Measurements from ENCODE around the gene GLDC. TPM values are rescaled to one million over a fixed set of nuclear protein-coding genes. Genes with fewer than 3 reads are reported as not detected.

Gene GLDC
- total and polyA plus RNA-seq, 4 donors: 26.7 to 102 (median 59.3) TPM

DNA sequence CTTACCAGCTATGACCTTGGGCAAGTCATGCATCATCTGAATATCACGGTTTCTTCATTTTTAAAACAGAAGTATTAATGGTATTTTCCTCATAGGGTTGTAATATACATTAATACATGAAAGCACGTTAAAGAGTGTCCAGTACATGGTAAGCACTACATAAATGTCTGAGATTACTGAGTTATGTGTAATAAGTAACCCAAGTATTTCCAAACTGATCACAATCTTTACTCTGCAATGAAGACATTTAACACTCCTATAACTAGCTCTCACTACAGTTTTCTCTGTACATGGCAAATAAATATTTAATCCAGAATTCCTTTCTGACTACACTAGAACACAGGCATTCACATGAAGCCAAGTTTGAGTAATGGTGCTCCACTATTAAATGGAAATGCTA lies 4.0 kb downstream of the GLDC start:
- DNase-seq (ENCODE audit: low spot score): no peak
- no peaks in the 10 kb centered on the region for H3K27me3 ChIP-seq (ENCODE audit: control insufficient read depth in 4 of 4, insufficient read depth in 4 of 4, low read length in 3 of 4)

DNA sequence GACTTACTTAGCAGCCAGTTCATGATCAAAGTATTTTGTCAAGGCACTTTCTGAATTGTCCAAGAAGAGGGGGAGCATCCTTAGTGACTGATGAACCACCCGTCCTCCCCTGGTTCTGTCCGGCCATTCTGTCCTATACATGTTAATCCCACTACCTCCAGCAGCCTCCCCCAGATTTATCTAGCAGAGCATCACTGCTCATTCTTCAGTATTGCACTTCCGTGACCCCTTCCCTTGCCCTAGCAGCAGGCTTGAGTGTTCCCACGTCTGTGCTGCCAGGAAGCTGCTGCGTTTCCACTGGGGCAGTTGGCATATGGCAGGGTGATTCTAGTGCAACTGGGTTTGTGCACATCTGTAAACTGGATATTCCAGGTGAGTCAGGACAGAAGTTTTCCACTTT lies 4.5 kb downstream of the GLDC start:
- Histone ChIP-seq H3K9me3 (ENCODE audit: control insufficient read depth in 4 of 4, low read length in 3 of 4) (no peaks in the 10 kb centered on the region), H3K4me1 (ENCODE audit: control insufficient read depth in 4 of 4, insufficient read depth in 4 of 4, low read length in 3 of 4) (peaks cover 12 to 42% (median 30%) of the 10 kb centered on the region in 4 donors), H3K4me3 (ENCODE audit: low read depth in 1 of 3, low read length in 3 of 3) (no peak overlapping the region), H3K27me3 (ENCODE audit: control insufficient read depth in 4 of 4, insufficient read depth in 4 of 4, low read length in 3 of 4) (no peaks in the 10 kb centered on the region), H3K9ac (ENCODE audit: low read depth in 1 of 2, low read length in 2 of 2) (no peak overlapping the region), H3K27ac (ENCODE audit: low read depth in 1 of 2, low read length in 2 of 2) (peak overlapping the region; percentile 45 to 63), H3K36me3 (ENCODE audit: control insufficient read depth in 4 of 4, insufficient read depth in 3 of 4, low read depth in 1 of 4, low read length in 3 of 4) (no peaks in the 10 kb centered on the region)
- WGBS: 63% methylated on average over 5 of the region's 5 CpGs
- no peak for DNase-seq (ENCODE audit: low spot score)
- no peak for TF ChIP-seq RXRA (IDR thresholded peaks at IDR 0.05)
- TF ChIP-seq GABPA (IDR thresholded peaks at IDR 0.05 in 1 of 2, conservative IDR thresholded peaks at IDR 0.05 in 1 of 2): no peak
- TF ChIP-seq NR2F2 (IDR thresholded peaks at IDR 0.05): no peak
- TF ChIP-seq HNF4G (IDR thresholded peaks at IDR 0.05): no peak
- TF ChIP-seq, protein P1, sequence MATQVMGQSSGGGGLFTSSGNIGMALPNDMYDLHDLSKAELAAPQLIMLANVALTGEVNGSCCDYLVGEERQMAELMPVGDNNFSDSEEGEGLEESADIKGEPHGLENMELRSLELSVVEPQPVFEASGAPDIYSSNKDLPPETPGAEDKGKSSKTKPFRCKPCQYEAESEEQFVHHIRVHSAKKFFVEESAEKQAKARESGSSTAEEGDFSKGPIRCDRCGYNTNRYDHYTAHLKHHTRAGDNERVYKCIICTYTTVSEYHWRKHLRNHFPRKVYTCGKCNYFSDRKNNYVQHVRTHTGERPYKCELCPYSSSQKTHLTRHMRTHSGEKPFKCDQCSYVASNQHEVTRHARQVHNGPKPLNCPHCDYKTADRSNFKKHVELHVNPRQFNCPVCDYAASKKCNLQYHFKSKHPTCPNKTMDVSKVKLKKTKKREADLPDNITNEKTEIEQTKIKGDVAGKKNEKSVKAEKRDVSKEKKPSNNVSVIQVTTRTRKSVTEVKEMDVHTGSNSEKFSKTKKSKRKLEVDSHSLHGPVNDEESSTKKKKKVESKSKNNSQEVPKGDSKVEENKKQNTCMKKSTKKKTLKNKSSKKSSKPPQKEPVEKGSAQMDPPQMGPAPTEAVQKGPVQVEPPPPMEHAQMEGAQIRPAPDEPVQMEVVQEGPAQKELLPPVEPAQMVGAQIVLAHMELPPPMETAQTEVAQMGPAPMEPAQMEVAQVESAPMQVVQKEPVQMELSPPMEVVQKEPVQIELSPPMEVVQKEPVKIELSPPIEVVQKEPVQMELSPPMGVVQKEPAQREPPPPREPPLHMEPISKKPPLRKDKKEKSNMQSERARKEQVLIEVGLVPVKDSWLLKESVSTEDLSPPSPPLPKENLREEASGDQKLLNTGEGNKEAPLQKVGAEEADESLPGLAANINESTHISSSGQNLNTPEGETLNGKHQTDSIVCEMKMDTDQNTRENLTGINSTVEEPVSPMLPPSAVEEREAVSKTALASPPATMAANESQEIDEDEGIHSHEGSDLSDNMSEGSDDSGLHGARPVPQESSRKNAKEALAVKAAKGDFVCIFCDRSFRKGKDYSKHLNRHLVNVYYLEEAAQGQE (IDR thresholded peaks at IDR 0.05): no peak
- TF ChIP-seq YY1 (IDR thresholded peaks at IDR 0.05): no peak
- TF ChIP-seq FOXA2 (IDR thresholded peaks at IDR 0.05): no peak
- TF ChIP-seq, protein P2, sequence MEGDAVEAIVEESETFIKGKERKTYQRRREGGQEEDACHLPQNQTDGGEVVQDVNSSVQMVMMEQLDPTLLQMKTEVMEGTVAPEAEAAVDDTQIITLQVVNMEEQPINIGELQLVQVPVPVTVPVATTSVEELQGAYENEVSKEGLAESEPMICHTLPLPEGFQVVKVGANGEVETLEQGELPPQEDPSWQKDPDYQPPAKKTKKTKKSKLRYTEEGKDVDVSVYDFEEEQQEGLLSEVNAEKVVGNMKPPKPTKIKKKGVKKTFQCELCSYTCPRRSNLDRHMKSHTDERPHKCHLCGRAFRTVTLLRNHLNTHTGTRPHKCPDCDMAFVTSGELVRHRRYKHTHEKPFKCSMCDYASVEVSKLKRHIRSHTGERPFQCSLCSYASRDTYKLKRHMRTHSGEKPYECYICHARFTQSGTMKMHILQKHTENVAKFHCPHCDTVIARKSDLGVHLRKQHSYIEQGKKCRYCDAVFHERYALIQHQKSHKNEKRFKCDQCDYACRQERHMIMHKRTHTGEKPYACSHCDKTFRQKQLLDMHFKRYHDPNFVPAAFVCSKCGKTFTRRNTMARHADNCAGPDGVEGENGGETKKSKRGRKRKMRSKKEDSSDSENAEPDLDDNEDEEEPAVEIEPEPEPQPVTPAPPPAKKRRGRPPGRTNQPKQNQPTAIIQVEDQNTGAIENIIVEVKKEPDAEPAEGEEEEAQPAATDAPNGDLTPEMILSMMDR (IDR thresholded peaks at IDR 0.05; ENCODE audit: low read depth, low read length, missing input control): no peak
- TF ChIP-seq SP1 (IDR thresholded peaks at IDR 0.05): no peak
- TF ChIP-seq, protein P3, sequence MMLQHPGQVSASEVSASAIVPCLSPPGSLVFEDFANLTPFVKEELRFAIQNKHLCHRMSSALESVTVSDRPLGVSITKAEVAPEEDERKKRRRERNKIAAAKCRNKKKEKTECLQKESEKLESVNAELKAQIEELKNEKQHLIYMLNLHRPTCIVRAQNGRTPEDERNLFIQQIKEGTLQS (IDR thresholded peaks at IDR 0.05): no peak
- TF ChIP-seq HNF4A (conservative IDR thresholded peaks at IDR 0.05): no peak
- TF ChIP-seq RAD21 (IDR thresholded peaks at IDR 0.05): no peak
- TF ChIP-seq TAF1 (conservative IDR thresholded peaks at IDR 0.05): no peak

More for the DNA sequence above, 4.0 kb downstream of the GLDC start:
- Histone ChIP-seq H3K4me1 (ENCODE audit: control insufficient read depth in 4 of 4, insufficient read depth in 4 of 4, low read length in 3 of 4) (peaks cover 12 to 42% (median 30%) of the 10 kb centered on the region in 4 donors), H3K9me3 (ENCODE audit: control insufficient read depth in 4 of 4, low read length in 3 of 4) (no peaks in the 10 kb centered on the region), H3K27ac (ENCODE audit: low read depth in 1 of 2, low read length in 2 of 2) (peak overlapping the region; percentile 45 to 63), H3K9ac (ENCODE audit: low read depth in 1 of 2, low read length in 2 of 2) (no peak overlapping the region), H3K36me3 (ENCODE audit: control insufficient read depth in 4 of 4, insufficient read depth in 3 of 4, low read depth in 1 of 4, low read length in 3 of 4) (no peaks in the 10 kb centered on the region), H3K4me3 (ENCODE audit: low read depth in 1 of 3, low read length in 3 of 3) (no peak overlapping the region)
- WGBS: 54% methylated on average over 2 of the region's 2 CpGs
- no peak for TF ChIP-seq SP1 (IDR thresholded peaks at IDR 0.05)
- no peak for TF ChIP-seq YY1 (IDR thresholded peaks at IDR 0.05)
- TF ChIP-seq, protein P2 (IDR thresholded peaks at IDR 0.05; ENCODE audit: low read depth, low read length, missing input control): no peak
- no peak for TF ChIP-seq RAD21 (IDR thresholded peaks at IDR 0.05)
- no peak for TF ChIP-seq FOXA2 (IDR thresholded peaks at IDR 0.05)
- no peak for TF ChIP-seq TAF1 (conservative IDR thresholded peaks at IDR 0.05)
- TF ChIP-seq, protein P4, sequence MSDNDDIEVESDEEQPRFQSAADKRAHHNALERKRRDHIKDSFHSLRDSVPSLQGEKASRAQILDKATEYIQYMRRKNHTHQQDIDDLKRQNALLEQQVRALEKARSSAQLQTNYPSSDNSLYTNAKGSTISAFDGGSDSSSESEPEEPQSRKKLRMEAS (IDR thresholded peaks at IDR 0.05): no peak
- no peak for TF ChIP-seq RXRA (IDR thresholded peaks at IDR 0.05)
- TF ChIP-seq, protein P3 (IDR thresholded peaks at IDR 0.05): no peak
- TF ChIP-seq HNF4G (IDR thresholded peaks at IDR 0.05): no peak
- TF ChIP-seq, protein P1 (IDR thresholded peaks at IDR 0.05): no peak
- TF ChIP-seq NR2F2 (IDR thresholded peaks at IDR 0.05): no peak
- TF ChIP-seq HNF4A (conservative IDR thresholded peaks at IDR 0.05): no peak

Measured in liver (tissue), 9 donors.